WTC11 (cell line): ENCODE data around the gene CTSA. TPM values are rescaled to one million over a fixed set of nuclear protein-coding genes. Genes with fewer than 3 reads are reported as not detected.

Experiments used
- ATAC-seq: fragments of 200-7000 bp; cut with Tn5 transposase; 2 replicates; pipeline ENCODE4 v1.10.0; 2021; ENCODE audit warnings: mild to moderate bottlenecking, moderate library complexity
- CTCF ChIA-PET: fragments of 300-600 bp; sonication (Branson Sonifier 250); formaldehyde crosslinking; loops from one replicate; lab custom pipeline; 2021; ENCODE audit warnings: antibody characterized with exemption; lab: Charles Lee
- POLR2A ChIA-PET: fragments of 350-600 bp; sonication (Branson Sonifier 250); formaldehyde crosslinking; loops from one replicate; lab custom pipeline; 2021; ENCODE audit warnings: antibody characterized with exemption; lab: Charles Lee
- DNase-seq: peaks from one replicate; pipeline ENCODE4 v3.0.0; 2021; ENCODE audit warnings: low spot score
- H3K27ac Mint-ChIP-seq: 2 replicates; pipeline ENCODE4 v1.8.0; 2021; ENCODE audit warnings: mixed read lengths
- H3K27me3 Mint-ChIP-seq: 2 replicates; pipeline ENCODE4 v1.8.0; 2021; ENCODE audit warnings: low read depth, mild to moderate bottlenecking, moderate library complexity, mixed read lengths
- H3K36me3 Mint-ChIP-seq: 2 replicates; pipeline ENCODE4 v1.8.0; 2021; ENCODE audit warnings: mixed read lengths
- H3K4me1 Mint-ChIP-seq: 2 replicates; pipeline ENCODE4 v1.8.0; 2022; ENCODE audit warnings: mixed read lengths
- H3K4me3 Mint-ChIP-seq: 2 replicates; pipeline ENCODE4 v1.8.0; 2021; ENCODE audit warnings: mild to moderate bottlenecking, moderate library complexity, mixed read lengths
- H3K9me3 Mint-ChIP-seq: 2 replicates; pipeline ENCODE4 v1.8.0; 2021; ENCODE audit warnings: mixed read lengths
- AFF4 ChIP-seq: sonication (generic); formaldehyde crosslinking; IDR thresholded peaks from 2 replicates; pipeline ENCODE4 v1.8.1; 2023; ENCODE audit warnings: mild to moderate bottlenecking, missing genetic modification reagents, borderline replicate concordance
- AR ChIP-seq: fragments of 250-450 bp; sonication (Bioruptor Pico); IDR thresholded peaks from 2 replicates; pipeline ENCODE4 v1.9.0; 2021; ENCODE audit warnings: mild to moderate bottlenecking
- ATF3 ChIP-seq: sonication (generic); formaldehyde crosslinking; conservative IDR thresholded peaks from 2 replicates; pipeline ENCODE4 v1.8.1; 2022; ENCODE audit warnings: mild to moderate bottlenecking, missing genetic modification reagents
- ERG ChIP-seq: fragments of 250-450 bp; sonication (Bioruptor Pico); IDR thresholded peaks from 2 replicates; pipeline ENCODE4 v1.8.0; 2021; ENCODE audit warnings: mild to moderate bottlenecking
- GRHL2 ChIP-seq: fragments of 250-450 bp; sonication (Bioruptor Pico); IDR thresholded peaks from 2 replicates; pipeline ENCODE4 v1.8.0; 2022; ENCODE audit warnings: mild to moderate bottlenecking, moderate library complexity; ENCODE audit not compliant: insufficient replicate concordance, severe bottlenecking
- HMGA2 ChIP-seq: fragments of 250-450 bp; sonication (Bioruptor Pico); IDR thresholded peaks from 2 replicates; pipeline ENCODE4 v1.4.0; 2021; ENCODE audit warnings: mild to moderate bottlenecking, moderate library complexity
- HMGXB4 ChIP-seq: sonication (generic); formaldehyde crosslinking; IDR thresholded peaks from 2 replicates; pipeline ENCODE4 v1.8.1; 2023; ENCODE audit warnings: mild to moderate bottlenecking, moderate library complexity, missing genetic modification reagents
- IRF2 ChIP-seq: sonication (generic); formaldehyde crosslinking; IDR thresholded peaks from 2 replicates; pipeline ENCODE4 v1.8.0; 2022; ENCODE audit warnings: low read depth, missing genetic modification reagents, borderline replicate concordance
- KAT7 ChIP-seq: sonication (generic); formaldehyde crosslinking; IDR thresholded peaks from 2 replicates; pipeline ENCODE4 v1.8.1; 2023; ENCODE audit warnings: missing genetic modification reagents, mild to moderate bottlenecking, borderline replicate concordance
- NFE2L1 ChIP-seq: sonication (generic); formaldehyde crosslinking; IDR thresholded peaks from 2 replicates; pipeline ENCODE4 v1.8.1; 2023; ENCODE audit warnings: missing genetic modification reagents
- PRRX2 ChIP-seq: fragments of 250-450 bp; sonication (Bioruptor Pico); IDR thresholded peaks from 2 replicates; pipeline ENCODE4 v1.8.0; 2021; ENCODE audit warnings: mild to moderate bottlenecking
- RORB ChIP-seq: fragments of 250-450 bp; sonication (Bioruptor Pico); IDR thresholded peaks from 2 replicates; pipeline ENCODE4 v1.9.0; 2021; ENCODE audit warnings: mild to moderate bottlenecking
- TEAD1 ChIP-seq: sonication (generic); formaldehyde crosslinking; IDR thresholded peaks from 2 replicates; pipeline ENCODE4 v1.8.0; 2022; ENCODE audit warnings: mild to moderate bottlenecking, missing genetic modification reagents
- USF1 ChIP-seq: sonication (generic); formaldehyde crosslinking; IDR thresholded peaks from 2 replicates; pipeline ENCODE4 v1.8.0; 2022; ENCODE audit warnings: mild to moderate bottlenecking, missing genetic modification reagents
- ZMAT4 ChIP-seq: fragments of 250-450 bp; sonication (Bioruptor Pico); IDR thresholded peaks from 2 replicates; pipeline ENCODE4 v1.9.0; 2021; ENCODE audit warnings: mild to moderate bottlenecking
- ZNF138 ChIP-seq: sonication (generic); formaldehyde crosslinking; conservative IDR thresholded peaks from 2 replicates; pipeline ENCODE4 v1.8.1; 2022; ENCODE audit warnings: mild to moderate bottlenecking, moderate library complexity, missing genetic modification reagents
- total RNA-seq: library from RNA; stranded (reverse); gene quantifications from 3 replicates; pipeline ENCODE4 v1.2.3, GENCODE V29; 2021
- TF ChIP-seq, protein P1 (sequence below): fragments of 250-450 bp; sonication (Bioruptor Pico); conservative IDR thresholded peaks from 2 replicates; pipeline ENCODE4 v1.9.0; 2021; ENCODE audit warnings: mild to moderate bottlenecking
- TF ChIP-seq, protein P2 (sequence below): sonication (generic); formaldehyde crosslinking; IDR thresholded peaks from 2 replicates; pipeline ENCODE4 v1.8.0; 2023; ENCODE audit warnings: missing genetic modification reagents
- TF ChIP-seq, protein P3 (sequence below): sonication (generic); formaldehyde crosslinking; IDR thresholded peaks from 2 replicates; pipeline ENCODE4 v1.8.1; 2022; ENCODE audit warnings: mild to moderate bottlenecking, moderate library complexity, missing genetic modification reagents

CTSA gene
- total RNA-seq, 1 experiment from 2014 or later: 48.3 TPM

- DNase-seq (peak; percentile 86), ATAC-seq (peak; percentile 66)
- peaks cover 38% of the 10 kb centered on the region for H3K4me1 Mint-ChIP-seq
- no peaks in the 10 kb centered on the region for H3K27me3 Mint-ChIP-seq
- no peaks in the 10 kb centered on the region for H3K9me3 Mint-ChIP-seq
- peaks cover 14% of the 10 kb centered on the region for H3K36me3 Mint-ChIP-seq
- ChIA-PET CTCF (interaction anchor here (0.6 to 2.7 kb wide), 22 partner anchors 10 to 570 kb away, joined by 3 to 21 read pairs (median 4); partner anchors contain the start of genes CTSA, NEURL2, PLTP and SYS1), POLR2A (interaction anchor here (0.7 to 3.4 kb wide), 17 partner anchors 8 to 134 kb away, joined by 3 to 43 read pairs (median 4); partner anchors contain the start of genes CTSA, NEURL2, PLTP and SNX21)
- H3K4me3 Mint-ChIP-seq: peak overlapping the region; percentile 96
- H3K27ac Mint-ChIP-seq: peak overlapping the region; percentile 100
- TF ChIP-seq USF1: 0 out of 2 replicates have a peak, but pooled peaks have one; percentile 14
- no peak for TF ChIP-seq ERG
- no peak for TF ChIP-seq HMGA2 (CRISPR knock-in tag)
- no peak for TF ChIP-seq ZNF138
- no peak for TF ChIP-seq NFE2L1 (CRISPR knock-in tag)
- no peak for TF ChIP-seq RORB (CRISPR knock-in tag)
- TF ChIP-seq, protein P1, sequence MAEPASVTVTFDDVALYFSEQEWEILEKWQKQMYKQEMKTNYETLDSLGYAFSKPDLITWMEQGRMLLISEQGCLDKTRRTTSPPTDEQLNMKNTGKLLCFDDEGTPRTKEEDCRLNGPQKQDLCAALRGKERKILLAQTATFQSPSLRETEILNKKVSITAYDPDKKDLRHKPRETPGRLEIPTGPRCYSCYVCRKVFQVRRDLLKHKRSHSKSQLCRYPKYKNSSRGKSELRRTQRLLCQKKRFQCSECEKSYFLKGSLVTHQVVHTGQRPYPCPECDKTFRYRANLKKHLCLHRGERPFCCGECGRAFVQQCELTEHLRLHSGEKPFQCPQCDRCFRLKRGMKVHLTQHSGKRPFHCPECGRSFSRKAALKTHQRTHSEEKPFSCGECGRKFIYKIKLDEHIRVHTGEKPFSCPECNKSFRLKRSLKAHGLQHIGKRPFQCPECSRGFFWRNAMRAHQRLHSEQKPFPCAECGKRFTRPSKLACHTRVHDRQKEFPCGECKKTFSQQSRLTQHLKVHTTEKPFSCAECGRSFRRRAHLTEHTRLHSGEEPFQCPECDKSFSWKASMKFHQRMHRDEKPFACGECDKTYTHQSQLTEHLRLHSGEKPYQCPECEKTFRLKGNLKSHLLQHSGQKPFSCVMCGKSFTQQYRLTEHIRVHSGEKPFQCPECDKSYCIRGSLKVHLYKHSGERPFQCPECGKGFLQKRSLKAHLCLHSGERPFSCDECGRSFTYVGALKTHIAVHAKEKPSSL: peak; percentile 44; the same call in 1 of the 2 replicates
- peak; percentile 62; the same call in 1 of the 2 replicates for TF ChIP-seq TEAD1
- TF ChIP-seq GRHL2 (CRISPR knock-in tag): no peak
- peak; percentile 81; the same call in 1 of the 2 replicates for TF ChIP-seq PRRX2 (CRISPR knock-in tag)
- no peak; the same call in 1 of the 2 replicates for TF ChIP-seq AFF4 (CRISPR knock-in tag)
- no peak for TF ChIP-seq ATF3 (CRISPR knock-in tag)
- TF ChIP-seq ZMAT4 (CRISPR knock-in tag): no peak
- peak; percentile 63; the same call in 1 of the 2 replicates for TF ChIP-seq KAT7 (CRISPR knock-in tag)
- TF ChIP-seq IRF2 (CRISPR knock-in tag): no peak
- 0 out of 2 replicates have a peak, but pooled peaks have one; percentile 19 for TF ChIP-seq AR (CRISPR knock-in tag)
- TF ChIP-seq, protein P2, sequence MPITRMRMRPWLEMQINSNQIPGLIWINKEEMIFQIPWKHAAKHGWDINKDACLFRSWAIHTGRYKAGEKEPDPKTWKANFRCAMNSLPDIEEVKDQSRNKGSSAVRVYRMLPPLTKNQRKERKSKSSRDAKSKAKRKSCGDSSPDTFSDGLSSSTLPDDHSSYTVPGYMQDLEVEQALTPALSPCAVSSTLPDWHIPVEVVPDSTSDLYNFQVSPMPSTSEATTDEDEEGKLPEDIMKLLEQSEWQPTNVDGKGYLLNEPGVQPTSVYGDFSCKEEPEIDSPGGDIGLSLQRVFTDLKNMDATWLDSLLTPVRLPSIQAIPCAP (CRISPR knock-in tag): peak; percentile 17; the same call in 1 of the 2 replicates
- TF ChIP-seq, protein P3, sequence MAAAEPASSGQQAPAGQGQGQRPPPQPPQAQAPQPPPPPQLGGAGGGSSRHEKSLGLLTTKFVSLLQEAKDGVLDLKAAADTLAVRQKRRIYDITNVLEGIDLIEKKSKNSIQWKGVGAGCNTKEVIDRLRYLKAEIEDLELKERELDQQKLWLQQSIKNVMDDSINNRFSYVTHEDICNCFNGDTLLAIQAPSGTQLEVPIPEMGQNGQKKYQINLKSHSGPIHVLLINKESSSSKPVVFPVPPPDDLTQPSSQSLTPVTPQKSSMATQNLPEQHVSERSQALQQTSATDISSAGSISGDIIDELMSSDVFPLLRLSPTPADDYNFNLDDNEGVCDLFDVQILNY: no peak; the same call in 1 of the 2 replicates
- no peak; the same call in none of the 2 replicates for TF ChIP-seq HMGXB4 (CRISPR knock-in tag)
These were observed 42.3 kb downstream of the CTSA start for GRCh38 chr20:45933266-45934045.
